A549 (cell line): Measurements from ENCODE around the gene FAM240B.

ENCODE experiments used
- RAD21 ChIP-seq, 2 experiments: fragments of >200 bp in 1 of 2; sonication (Bioruptor Twin) in 1 of 2; formaldehyde crosslinking in 1 of 2; IDR thresholded peaks in 1 of 2; conservative IDR thresholded peaks in 1 of 2; 2 replicates in 1 of 2; 3 replicates in 1 of 2; pipeline ENCODE4 v1.6.1; 2012 to 2018; ENCODE audit warnings: inconsistent platforms in 1 of 2
- TF ChIP-seq, protein P1 (sequence below): fragments of >200 bp; sonication (Bioruptor Twin); formaldehyde crosslinking; IDR thresholded peaks from 3 replicates; pipeline ENCODE4 v1.5.1; 2016

GRCh38 chr9:38649731-38650363, 70.1 kb downstream of the FAM240B start:
- TF ChIP-seq, protein P1, sequence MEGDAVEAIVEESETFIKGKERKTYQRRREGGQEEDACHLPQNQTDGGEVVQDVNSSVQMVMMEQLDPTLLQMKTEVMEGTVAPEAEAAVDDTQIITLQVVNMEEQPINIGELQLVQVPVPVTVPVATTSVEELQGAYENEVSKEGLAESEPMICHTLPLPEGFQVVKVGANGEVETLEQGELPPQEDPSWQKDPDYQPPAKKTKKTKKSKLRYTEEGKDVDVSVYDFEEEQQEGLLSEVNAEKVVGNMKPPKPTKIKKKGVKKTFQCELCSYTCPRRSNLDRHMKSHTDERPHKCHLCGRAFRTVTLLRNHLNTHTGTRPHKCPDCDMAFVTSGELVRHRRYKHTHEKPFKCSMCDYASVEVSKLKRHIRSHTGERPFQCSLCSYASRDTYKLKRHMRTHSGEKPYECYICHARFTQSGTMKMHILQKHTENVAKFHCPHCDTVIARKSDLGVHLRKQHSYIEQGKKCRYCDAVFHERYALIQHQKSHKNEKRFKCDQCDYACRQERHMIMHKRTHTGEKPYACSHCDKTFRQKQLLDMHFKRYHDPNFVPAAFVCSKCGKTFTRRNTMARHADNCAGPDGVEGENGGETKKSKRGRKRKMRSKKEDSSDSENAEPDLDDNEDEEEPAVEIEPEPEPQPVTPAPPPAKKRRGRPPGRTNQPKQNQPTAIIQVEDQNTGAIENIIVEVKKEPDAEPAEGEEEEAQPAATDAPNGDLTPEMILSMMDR = no peak
- TF ChIP-seq RAD21 (conservative IDR thresholded peaks at IDR 0.05 in 1 of 2, IDR thresholded peaks at IDR 0.05 in 1 of 2) = no peak
